Esophagus squamous epithelium (tissue), 4 donors: ENCODE measurements around the gene MATCAP1.

Source experiments
- CTCF ChIP-seq, 6 experiments: fragments of 450-650 bp in 4 of 6; fragments of 200-600 bp in 2 of 6; sonication (generic) in 2 of 6; IDR thresholded peaks; one replicate each; pipeline ENCODE4 v1.5.1; 2016 to 2019; ENCODE audit warnings: antibody characterized with exemption in 6 of 6, mild to moderate bottlenecking in 4 of 6, moderate library complexity in 4 of 6
- POLR2A ChIP-seq, 4 donors: fragments of 450-650 bp; IDR thresholded peaks; one replicate each; pipeline ENCODE4 v1.6.1; 2017; ENCODE audit warnings: antibody characterized with exemption in 4 of 4, mild to moderate bottlenecking in 4 of 4, moderate library complexity in 3 of 4

DNA sequence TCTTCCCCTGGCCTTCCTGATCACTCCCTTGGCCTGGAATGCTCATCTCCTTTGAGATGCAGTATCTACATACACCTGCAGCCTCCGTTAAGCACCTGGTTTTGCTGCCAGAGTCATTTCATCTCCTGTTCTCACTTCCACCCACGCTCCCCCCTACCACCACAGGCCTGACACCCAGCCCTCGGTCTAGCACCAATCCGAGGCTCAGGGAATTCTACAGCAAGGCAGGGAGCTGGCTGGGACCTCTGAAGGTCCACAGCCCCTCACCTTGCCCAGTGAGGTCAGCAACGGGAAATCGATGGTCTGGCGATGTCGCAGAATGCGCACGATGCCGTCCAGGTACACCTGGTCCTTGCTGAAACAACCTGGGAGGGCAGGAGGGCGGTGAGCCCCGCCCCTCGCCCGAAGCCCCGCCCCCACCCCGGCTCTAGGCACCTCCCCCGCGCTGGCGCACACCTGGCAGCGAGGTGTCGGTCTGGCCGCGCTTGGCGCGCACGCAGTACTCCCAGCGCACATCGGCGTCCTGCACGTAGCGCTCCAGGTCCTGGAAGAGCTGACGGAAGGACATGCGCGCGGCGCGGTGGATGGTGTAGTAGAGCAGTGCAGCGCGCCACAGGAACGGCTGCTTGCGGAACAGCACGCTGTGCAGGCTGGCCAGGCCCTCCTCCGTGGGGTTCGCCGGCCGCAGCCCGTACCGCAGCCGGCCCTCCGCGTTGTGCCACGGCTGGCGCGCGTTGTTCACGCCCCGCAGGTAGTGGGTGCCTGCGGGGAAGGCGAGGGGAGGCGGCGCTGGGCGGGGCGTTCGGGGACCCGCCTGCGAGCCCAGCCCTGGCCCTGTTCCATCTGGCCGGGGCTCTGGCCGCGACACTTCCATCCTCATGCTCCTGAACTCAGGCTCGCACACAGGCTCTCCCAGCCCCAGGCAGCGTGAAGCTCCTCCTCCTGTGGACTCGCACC lies 5.7 kb downstream of the MATCAP1 start:
- TF ChIP-seq CTCF (IDR thresholded peaks at IDR 0.05) (peak in 2 of 6 experiments; percentile 20 to 28), POLR2A (IDR thresholded peaks at IDR 0.05) (peak in 2 of 4 donors; percentile 26 to 56)
